NCI-H2081 treated with DMSO at 0.1 percent for 48 hours (cell line): ENCODE results near the gene STPG4.
"Not testable (repeated sequence)": the region's sequence is repeated elsewhere in the genome, so short reads cannot be mapped to it uniquely, and the experiment has no call there.

Experiments
- DNase-seq: peaks from one replicate; lab custom pipeline; 2025; lab: John Stamatoyannopoulos, UW

Gene STPG4

GRCh38 chr2:47172922-47173695, 18.0 kb upstream of the STPG4 start:
- DNase-seq: no peak

GRCh38 chr2:47172156-47172921, 17.2 kb upstream of the STPG4 start:
- no peak for DNase-seq

- DNase-seq: no peak
These were observed 14.7 kb upstream of the STPG4 start for GRCh38 chr2:47169784-47170183.

GRCh38 chr2:47168895-47169294, 13.8 kb upstream of the STPG4 start:
- DNase-seq: not testable (repeated sequence)

GRCh38 chr2:47167149-47167548, 12.0 kb upstream of the STPG4 start:
- DNase-seq: no peak

- no peak for DNase-seq
These were observed 10.0 kb upstream of the STPG4 start for GRCh38 chr2:47165001-47165555.

- no peak for DNase-seq
These were observed 7.7 kb upstream of the STPG4 start for GRCh38 chr2:47162780-47163179.

GRCh38 chr2:47161475-47161874, 6.4 kb upstream of the STPG4 start:
- DNase-seq: no peak

- DNase-seq: no peak
These were observed 5.6 kb upstream of the STPG4 start for GRCh38 chr2:47160660-47161059.

GRCh38 chr2:47160211-47160610, 5.1 kb upstream of the STPG4 start:
- DNase-seq: no peak

GRCh38 chr2:47159627-47160026, 4.5 kb upstream of the STPG4 start:
- no peak for DNase-seq

GRCh38 chr2:47158576-47158975, 3.5 kb upstream of the STPG4 start:
- no peak for DNase-seq

- no peak for DNase-seq
These were observed 2.3 kb downstream of the STPG4 start for GRCh38 chr2:47152803-47153202.

GRCh38 chr2:47150175-47150574, 4.9 kb downstream of the STPG4 start:
- DNase-seq: no peak

GRCh38 chr2:47147021-47147420, 8.1 kb downstream of the STPG4 start:
- DNase-seq: no peak

- DNase-seq: no peak
These were observed 9.6 kb downstream of the STPG4 start for GRCh38 chr2:47145466-47145865.

- no peak for DNase-seq
These were observed 13.6 kb downstream of the STPG4 start for GRCh38 chr2:47141520-47141919.

GRCh38 chr2:47134386-47135090, 20.6 kb downstream of the STPG4 start:
- DNase-seq: no peak

- DNase-seq: no peak
These were observed 22.1 kb downstream of the STPG4 start for GRCh38 chr2:47133046-47133445.

GRCh38 chr2:47129191-47129706, 25.9 kb downstream of the STPG4 start:
- no peak for DNase-seq

- DNase-seq: no peak
These were observed 26.4 kb downstream of the STPG4 start for GRCh38 chr2:47128705-47129104.

- DNase-seq: no peak
These were observed 27.1 kb downstream of the STPG4 start for GRCh38 chr2:47127862-47128543.
